SJSA1 (cell line): ENCODE measurements around the gene GAS7. TPM values are rescaled to one million over a fixed set of nuclear protein-coding genes. Genes with fewer than 3 reads are reported as not detected.

Source experiments
- DNase-seq, 2 experiments: peaks; one replicate each; pipeline ENCODE4 v3.0.0-alpha.2; 2015 to 2020; ENCODE audit warnings: low spot score in 2 of 2, low read depth in 1 of 2
- H3K27ac ChIP-seq: fragments of 250-450 bp; sonication (Bioruptor Pico); 2 replicates; pipeline ENCODE4 v1.5.1; 2020; ENCODE audit warnings: mild to moderate bottlenecking, moderate library complexity
- H3K27me3 ChIP-seq: fragments of 250-450 bp; sonication (Bioruptor Pico); replicated peaks from 2 replicates; pipeline ENCODE4 v1.5.1; 2020; ENCODE audit warnings: mild to moderate bottlenecking, moderate library complexity
- H3K36me3 ChIP-seq: fragments of 250-450 bp; sonication (Bioruptor Pico); 2 replicates; pipeline ENCODE4 v1.5.1; 2020; ENCODE audit warnings: mild to moderate bottlenecking
- H3K4me1 ChIP-seq: fragments of 250-450 bp; sonication (Bioruptor Pico); replicated peaks from 2 replicates; pipeline ENCODE4 v1.6.1; 2021; ENCODE audit warnings: mild to moderate bottlenecking
- H3K4me3 ChIP-seq: fragments of 250-450 bp; sonication (Bioruptor Pico); 2 replicates; pipeline ENCODE4 v1.5.1; 2020; ENCODE audit warnings: mild to moderate bottlenecking
- H3K9me3 ChIP-seq: fragments of 250-450 bp; sonication (Bioruptor Pico); replicated peaks from 2 replicates; pipeline ENCODE4 v1.5.1; 2020; ENCODE audit warnings: mild to moderate bottlenecking
- total RNA-seq: library from RNA; depleted of rRNA; stranded (reverse); fragments of >200 nt; shearing (Covaris generic); gene quantifications from 2 replicates; pipeline ENCODE4 v1.2.3, GENCODE V29; 2014

GAS7 gene
- total RNA-seq, 1 experiment from 2014 or later = 2.6 TPM

- Histone ChIP-seq H3K4me3 (no peak overlapping the region), H3K36me3 (no peaks in the 10 kb centered on the region), H3K9me3 (no peaks in the 10 kb centered on the region), H3K27ac (no peak overlapping the region), H3K27me3 (no peaks in the 10 kb centered on the region), H3K4me1 (peaks cover 2% of the 10 kb centered on the region)
- DNase-seq = no peak
These were observed 103.6 kb downstream of the GAS7 start for GRCh38 chr17:10094797-10095196.

GRCh38 chr17:10092595-10092994 is 105.8 kb downstream of the GAS7 start:
- Histone ChIP-seq H3K27ac (no peak overlapping the region), H3K27me3 (no peaks in the 10 kb centered on the region), H3K4me3 (no peak overlapping the region), H3K9me3 (no peaks in the 10 kb centered on the region), H3K36me3 (no peaks in the 10 kb centered on the region), H3K4me1 (peaks cover 2% of the 10 kb centered on the region)
- no peak for DNase-seq

- no peaks in the 10 kb centered on the region for H3K36me3 ChIP-seq
- no peaks in the 10 kb centered on the region for H3K27me3 ChIP-seq
- no peak overlapping the region for H3K4me3 ChIP-seq
- peaks cover 6% of the 10 kb centered on the region for H3K4me1 ChIP-seq
- no peaks in the 10 kb centered on the region for H3K9me3 ChIP-seq
- DNase-seq = peak in 1 of 2 experiments; percentile 11
- no peak overlapping the region for H3K27ac ChIP-seq
These were observed 107.4 kb downstream of the GAS7 start for GRCh38 chr17:10091046-10091445.

- Histone ChIP-seq H3K4me3 (no peak overlapping the region), H3K27me3 (no peaks in the 10 kb centered on the region), H3K4me1 (peaks cover 7% of the 10 kb centered on the region), H3K27ac (no peak overlapping the region), H3K36me3 (no peaks in the 10 kb centered on the region), H3K9me3 (no peaks in the 10 kb centered on the region)
- DNase-seq = no peak
These were observed 109.1 kb downstream of the GAS7 start for GRCh38 chr17:10089196-10089804.

- no peak overlapping the region for H3K27ac ChIP-seq
- no peaks in the 10 kb centered on the region for H3K36me3 ChIP-seq
- no peaks in the 10 kb centered on the region for H3K9me3 ChIP-seq
- peaks cover 7% of the 10 kb centered on the region for H3K4me1 ChIP-seq
- H3K4me3 ChIP-seq = no peak overlapping the region
- DNase-seq = no peak
- no peaks in the 10 kb centered on the region for H3K27me3 ChIP-seq
These were observed 110.0 kb downstream of the GAS7 start for GRCh38 chr17:10088444-10088843.

GRCh38 chr17:10087355-10087754 is 111.1 kb downstream of the GAS7 start:
- no peaks in the 10 kb centered on the region for H3K9me3 ChIP-seq
- no peaks in the 10 kb centered on the region for H3K27me3 ChIP-seq
- H3K4me1 ChIP-seq = peaks cover 7% of the 10 kb centered on the region
- no peaks in the 10 kb centered on the region for H3K36me3 ChIP-seq
- no peak overlapping the region for H3K4me3 ChIP-seq
- H3K27ac ChIP-seq = no peak overlapping the region
- DNase-seq = no peak

- Histone ChIP-seq H3K9me3 (no peaks in the 10 kb centered on the region), H3K27me3 (no peaks in the 10 kb centered on the region), H3K4me3 (no peak overlapping the region), H3K36me3 (no peaks in the 10 kb centered on the region), H3K27ac (no peak overlapping the region), H3K4me1 (peaks cover 7% of the 10 kb centered on the region)
- DNase-seq = no peak
These were observed 114.5 kb downstream of the GAS7 start for GRCh38 chr17:10083864-10084263.

GRCh38 chr17:10082795-10083194 is 115.6 kb downstream of the GAS7 start:
- Histone ChIP-seq H3K36me3 (no peaks in the 10 kb centered on the region), H3K27me3 (no peaks in the 10 kb centered on the region), H3K27ac (no peak overlapping the region), H3K4me1 (peaks cover 7% of the 10 kb centered on the region), H3K9me3 (no peaks in the 10 kb centered on the region), H3K4me3 (no peak overlapping the region)
- DNase-seq = no peak

- Histone ChIP-seq H3K27me3 (no peaks in the 10 kb centered on the region), H3K4me1 (peaks cover 7% of the 10 kb centered on the region), H3K27ac (no peak overlapping the region), H3K36me3 (no peaks in the 10 kb centered on the region), H3K4me3 (no peak overlapping the region), H3K9me3 (no peaks in the 10 kb centered on the region)
- no peak for DNase-seq
These were observed 116.7 kb downstream of the GAS7 start for GRCh38 chr17:10081571-10082169.

GRCh38 chr17:10077561-10078299 is 120.7 kb downstream of the GAS7 start:
- Histone ChIP-seq H3K27ac (no peak overlapping the region), H3K4me1 (no peaks in the 10 kb centered on the region), H3K4me3 (no peak overlapping the region), H3K27me3 (no peaks in the 10 kb centered on the region), H3K9me3 (no peaks in the 10 kb centered on the region), H3K36me3 (no peaks in the 10 kb centered on the region)
- DNase-seq = no peak

- no peaks in the 10 kb centered on the region for H3K4me1 ChIP-seq
- DNase-seq = no peak
- no peaks in the 10 kb centered on the region for H3K36me3 ChIP-seq
- H3K4me3 ChIP-seq = no peak overlapping the region
- no peaks in the 10 kb centered on the region for H3K9me3 ChIP-seq
- H3K27me3 ChIP-seq = no peaks in the 10 kb centered on the region
- H3K27ac ChIP-seq = no peak overlapping the region
These were observed 122.5 kb downstream of the GAS7 start for GRCh38 chr17:10075919-10076318.

- Histone ChIP-seq H3K27me3 (no peaks in the 10 kb centered on the region), H3K4me1 (no peaks in the 10 kb centered on the region), H3K9me3 (no peaks in the 10 kb centered on the region), H3K36me3 (no peaks in the 10 kb centered on the region), H3K4me3 (no peak overlapping the region), H3K27ac (no peak overlapping the region)
- DNase-seq = no peak
These were observed 124.5 kb downstream of the GAS7 start for GRCh38 chr17:10073941-10074340.

GRCh38 chr17:10072556-10073425 is 125.6 kb downstream of the GAS7 start:
- H3K27me3 ChIP-seq = no peaks in the 10 kb centered on the region
- H3K27ac ChIP-seq = no peak overlapping the region
- no peaks in the 10 kb centered on the region for H3K9me3 ChIP-seq
- H3K36me3 ChIP-seq = no peaks in the 10 kb centered on the region
- H3K4me1 ChIP-seq = no peaks in the 10 kb centered on the region
- DNase-seq = no peak
- no peak overlapping the region for H3K4me3 ChIP-seq

GRCh38 chr17:10072086-10072485 is 126.3 kb downstream of the GAS7 start:
- Histone ChIP-seq H3K9me3 (no peaks in the 10 kb centered on the region), H3K4me3 (no peak overlapping the region), H3K27me3 (no peaks in the 10 kb centered on the region), H3K36me3 (no peaks in the 10 kb centered on the region), H3K4me1 (no peaks in the 10 kb centered on the region), H3K27ac (no peak overlapping the region)
- no peak for DNase-seq
